IPS DF 6.9 (cell line): ENCODE data around the gene PHF24.
"Not testable (repeated sequence)": the region's sequence is repeated elsewhere in the genome, so short reads cannot be mapped to it uniquely, and the experiment has no call there.

Source experiments
- DNase-seq: peaks from one replicate; pipeline ENCODE4 v3.0.0-alpha.2; 2013; ENCODE audit warnings: low read depth, low spot score
- H3K27ac ChIP-seq: one replicate; pipeline ENCODE4 v1.5.1; 2013; ENCODE audit warnings: low read length, control low read depth
- H3K27me3 ChIP-seq: 2 replicates; pipeline ENCODE4 v1.6.1; 2013; ENCODE audit warnings: mild to moderate bottlenecking, low read length; ENCODE audit not compliant: control insufficient read depth, insufficient read depth
- H3K36me3 ChIP-seq: 2 replicates; pipeline ENCODE4 v1.6.1; 2013; ENCODE audit warnings: low read length; ENCODE audit not compliant: control insufficient read depth, insufficient read depth
- H3K4me1 ChIP-seq: 2 replicates; pipeline ENCODE4 v1.6.1; 2013; ENCODE audit warnings: low read length; ENCODE audit not compliant: control insufficient read depth, insufficient read depth
- H3K4me3 ChIP-seq: 2 replicates; pipeline ENCODE4 v1.5.1; 2013; ENCODE audit warnings: mild to moderate bottlenecking, low read length
- H3K9me3 ChIP-seq: 2 replicates; pipeline ENCODE4 v1.6.1; 2013; ENCODE audit warnings: low read length, inconsistent platforms; ENCODE audit not compliant: control insufficient read depth, insufficient read depth
- WGBS: extraction: QIAGEN DNeasy Blood & Tissue Kit; methylation state at CpG from one replicate; pipeline ENCODE4 v1.1.7; 2013; ENCODE audit warnings: mixed read lengths, missing lambda C conversion rate; ENCODE audit not compliant: insufficient read length, insufficient coverage; 5-methylcytosine and 5-hydroxymethylcytosine counted together

Gene PHF24

DNA sequence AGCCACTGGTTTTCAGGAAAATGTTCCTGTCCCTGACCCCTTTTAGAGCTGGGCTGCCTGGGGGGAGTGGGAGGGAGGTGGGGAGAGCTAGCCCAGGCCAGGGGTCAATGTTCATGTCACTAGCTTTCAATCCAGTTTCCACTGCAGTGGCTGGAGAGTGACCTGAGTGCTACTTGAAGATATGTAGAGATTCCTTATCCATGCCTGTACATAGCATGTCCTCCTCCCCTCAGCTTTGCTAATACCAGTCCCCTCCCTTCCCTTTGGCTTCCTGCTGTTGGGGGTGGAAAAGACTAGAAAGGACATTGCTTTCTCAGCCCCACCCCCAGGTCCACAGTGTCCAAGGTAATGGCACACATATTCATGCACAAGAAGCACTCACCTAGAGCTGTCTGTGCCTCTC is 39.3 kb downstream of the PHF24 start:
- peaks cover 16% of the 10 kb centered on the region for H3K36me3 ChIP-seq
- H3K27me3 ChIP-seq, result no peaks in the 10 kb centered on the region
- no peak for DNase-seq
- H3K4me3 ChIP-seq, result no peak overlapping the region
- no peak overlapping the region for H3K27ac ChIP-seq
- H3K4me1 ChIP-seq, result peaks cover 7% of the 10 kb centered on the region
- H3K9me3 ChIP-seq, result no peaks in the 10 kb centered on the region

DNA sequence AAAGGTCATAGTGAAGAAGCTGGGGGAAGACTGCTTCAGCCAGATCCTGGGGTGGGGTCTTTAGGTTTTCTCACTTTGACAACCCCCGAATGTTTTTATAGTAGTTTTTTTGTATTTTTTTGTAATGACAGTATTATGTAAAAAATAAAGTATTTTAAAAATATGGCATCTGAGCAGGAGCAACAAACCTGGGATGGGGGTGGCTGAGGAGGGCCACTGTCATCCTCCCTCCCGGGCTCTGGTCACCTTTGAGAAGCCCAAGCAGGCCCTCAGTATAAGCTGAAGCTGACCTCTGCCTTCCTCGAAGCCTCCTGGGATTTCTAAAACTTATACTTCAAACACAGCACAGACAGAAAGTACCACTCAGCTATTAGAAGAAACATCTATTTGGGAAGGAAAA is 40.2 kb downstream of the PHF24 start:
- Histone ChIP-seq H3K4me3 (no peak overlapping the region), H3K36me3 (peaks cover 16% of the 10 kb centered on the region), H3K27ac (no peak overlapping the region), H3K27me3 (no peaks in the 10 kb centered on the region), H3K9me3 (no peaks in the 10 kb centered on the region), H3K4me1 (peaks cover 4% of the 10 kb centered on the region; the same call in 1 of the 2 replicates)
- WGBS, result no CpG with 5 or more reads among the region's 3 CpGs
- no peak for DNase-seq

DNA sequence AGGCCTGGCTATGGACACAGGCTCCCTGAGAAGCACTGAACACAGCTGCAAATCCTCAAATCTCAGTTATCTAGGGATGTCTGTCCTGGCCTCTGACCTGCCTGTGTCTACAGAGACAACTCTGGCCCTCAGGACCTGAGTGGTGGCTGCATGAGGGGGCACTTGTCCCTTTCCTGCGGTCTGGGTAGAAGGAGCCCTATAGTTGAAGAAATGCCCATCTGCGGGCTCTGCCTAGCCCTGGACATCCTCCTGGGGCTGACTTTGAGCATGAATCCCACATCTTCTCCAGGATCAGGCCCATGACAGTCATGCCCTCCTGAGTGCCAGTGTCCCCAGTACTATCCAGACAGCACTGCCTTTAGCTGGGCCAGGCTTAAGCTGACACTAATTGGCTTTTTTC is 41.5 kb downstream of the PHF24 start:
- WGBS, result no CpG with 5 or more reads among the region's 2 CpGs
- Histone ChIP-seq H3K27ac (no peak overlapping the region), H3K4me1 (0 out of 2 replicates have a peak, but pooled peaks cover under 1% of the 10 kb centered on the region), H3K27me3 (no peaks in the 10 kb centered on the region), H3K9me3 (no peaks in the 10 kb centered on the region), H3K36me3 (peaks cover 16% of the 10 kb centered on the region), H3K4me3 (no peak overlapping the region)
- DNase-seq, result no peak

DNA sequence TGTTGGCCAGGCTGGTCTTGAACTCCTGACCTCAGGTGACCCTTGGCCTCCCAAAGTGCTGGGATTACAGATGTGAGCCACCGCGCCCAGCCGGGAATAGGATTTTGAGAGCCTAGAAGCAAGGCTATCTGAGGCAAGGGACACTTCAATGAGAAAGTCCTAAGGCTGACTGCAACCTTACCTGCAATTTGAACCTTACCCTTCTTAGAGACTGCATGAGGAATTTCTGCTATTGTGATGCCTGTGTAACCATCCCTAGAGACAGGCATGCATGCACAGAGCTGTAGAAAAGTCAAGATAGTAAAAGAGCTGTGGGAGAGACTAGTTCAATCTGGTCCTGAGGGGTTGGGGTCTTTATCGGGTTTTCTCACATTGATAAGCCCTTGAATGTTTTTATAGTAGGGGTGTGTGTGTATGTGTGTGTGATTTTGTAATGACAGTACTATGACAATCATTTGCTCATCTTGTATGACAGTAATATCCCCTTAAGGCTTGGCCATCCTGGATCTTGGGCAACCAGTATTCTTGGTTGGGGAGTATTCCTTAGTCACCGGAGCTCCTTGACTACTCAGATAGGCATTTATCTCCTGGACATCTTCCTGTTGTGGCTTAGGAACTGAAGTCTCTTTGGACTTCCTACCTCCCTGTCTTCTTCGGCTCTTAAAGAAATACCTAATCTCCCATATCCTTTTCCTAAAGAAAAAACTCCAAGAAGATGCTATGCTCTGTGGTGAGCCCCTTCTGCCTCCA is 42.6 kb downstream of the PHF24 start:
- peaks cover 16% of the 10 kb centered on the region for H3K36me3 ChIP-seq
- no peak overlapping the region for H3K4me3 ChIP-seq
- H3K4me1 ChIP-seq, result no peaks in the 10 kb centered on the region
- H3K27me3 ChIP-seq, result no peaks in the 10 kb centered on the region
- H3K9me3 ChIP-seq, result no peaks in the 10 kb centered on the region
- no CpG with 5 or more reads among the region's 6 CpGs for whole genome bisulfite sequencing
- H3K27ac ChIP-seq, result no peak overlapping the region
- no peak for DNase-seq

DNA sequence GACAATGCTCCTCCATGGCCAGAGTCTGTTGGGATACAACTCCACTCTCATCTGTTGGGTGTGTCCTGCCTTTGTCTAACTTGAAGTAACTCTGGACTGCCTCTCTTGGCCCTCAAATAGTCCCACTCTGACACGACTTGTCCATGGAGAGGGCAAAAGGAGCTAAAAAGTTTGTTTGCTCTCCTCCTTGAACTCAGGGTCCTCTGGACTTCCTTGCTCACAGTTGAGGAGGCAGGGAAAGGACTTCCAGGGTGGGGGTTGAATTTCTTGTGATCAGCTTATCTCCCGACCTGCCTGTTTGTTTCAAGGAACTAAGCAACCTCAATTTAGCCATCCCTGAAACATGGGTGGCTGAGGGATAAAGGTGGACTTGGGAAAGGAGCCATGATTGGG is 43.2 kb downstream of the PHF24 start:
- peaks cover 16% of the 10 kb centered on the region for H3K36me3 ChIP-seq
- H3K27me3 ChIP-seq, result no peaks in the 10 kb centered on the region
- no peak overlapping the region for H3K4me3 ChIP-seq
- no peaks in the 10 kb centered on the region for H3K9me3 ChIP-seq
- H3K27ac ChIP-seq, result no peak overlapping the region
- no CpG with 5 or more reads among the region's 2 CpGs for WGBS
- DNase-seq, result no peak
- H3K4me1 ChIP-seq, result no peaks in the 10 kb centered on the region

DNA sequence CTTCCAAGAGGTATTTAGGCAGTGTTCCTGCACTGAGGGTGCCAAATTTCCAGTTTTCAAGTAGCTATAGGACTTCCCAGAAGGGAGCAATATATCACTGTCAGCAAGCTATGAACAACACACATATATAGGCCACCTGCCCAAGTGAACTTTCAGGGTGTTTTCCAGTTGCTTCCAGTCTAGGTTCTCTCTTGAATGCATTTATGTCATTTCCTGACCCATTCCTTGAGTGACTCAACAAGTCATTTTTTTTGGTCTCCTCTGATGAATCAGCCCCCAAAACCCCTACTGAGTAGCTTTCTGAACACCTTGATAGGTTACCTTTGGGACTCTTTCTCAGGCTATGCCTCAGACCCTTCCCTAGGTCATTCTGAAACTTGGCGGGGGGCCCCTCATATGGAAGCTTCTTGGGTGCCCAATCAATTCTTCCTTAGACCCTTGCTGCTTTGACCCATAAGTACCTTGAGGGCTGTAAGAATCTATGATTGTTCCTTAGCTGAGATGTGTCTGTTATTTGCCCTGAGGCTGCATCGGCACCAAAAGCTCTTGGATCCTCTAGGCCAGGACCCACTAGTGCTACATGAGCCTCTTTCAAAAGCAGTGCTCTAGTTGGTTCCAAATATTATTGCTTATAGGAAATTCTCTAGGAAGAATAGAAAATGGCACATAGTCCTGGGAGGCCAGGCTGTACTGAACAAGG is 43.9 kb downstream of the PHF24 start:
- H3K4me1 ChIP-seq, result no peaks in the 10 kb centered on the region
- H3K27me3 ChIP-seq, result no peaks in the 10 kb centered on the region
- no peaks in the 10 kb centered on the region for H3K9me3 ChIP-seq
- H3K36me3 ChIP-seq, result peaks cover 10% of the 10 kb centered on the region
- DNase-seq, result no peak
- no CpG with 5 or more reads among the region's 2 CpGs for WGBS
- H3K27ac ChIP-seq, result no peak overlapping the region
- H3K4me3 ChIP-seq, result no peak overlapping the region

DNA sequence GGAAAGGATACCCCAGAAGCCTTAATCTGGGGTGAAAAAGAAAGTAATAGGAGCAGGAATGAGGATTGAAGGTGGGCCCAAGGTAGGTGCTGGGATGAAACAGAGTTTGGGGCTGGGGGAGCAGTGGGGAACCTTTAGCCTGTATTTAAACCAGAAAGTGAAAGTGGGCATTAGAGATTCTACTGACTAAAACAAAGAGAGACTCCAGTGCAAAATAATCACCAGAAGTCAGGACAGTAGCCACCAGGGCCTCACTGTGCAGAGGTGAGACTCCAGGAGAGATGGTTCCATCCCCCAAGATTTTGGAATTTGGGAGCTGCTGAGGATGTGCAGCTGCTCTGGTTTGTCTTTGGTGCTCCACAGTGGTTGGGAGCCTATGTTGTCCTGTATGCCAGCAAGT is 44.5 kb downstream of the PHF24 start:
- Histone ChIP-seq H3K4me3 (no peak overlapping the region), H3K9me3 (no peaks in the 10 kb centered on the region), H3K27ac (no peak overlapping the region), H3K36me3 (peaks cover 3% of the 10 kb centered on the region), H3K4me1 (no peaks in the 10 kb centered on the region), H3K27me3 (no peaks in the 10 kb centered on the region)
- DNase-seq, result no peak

DNA sequence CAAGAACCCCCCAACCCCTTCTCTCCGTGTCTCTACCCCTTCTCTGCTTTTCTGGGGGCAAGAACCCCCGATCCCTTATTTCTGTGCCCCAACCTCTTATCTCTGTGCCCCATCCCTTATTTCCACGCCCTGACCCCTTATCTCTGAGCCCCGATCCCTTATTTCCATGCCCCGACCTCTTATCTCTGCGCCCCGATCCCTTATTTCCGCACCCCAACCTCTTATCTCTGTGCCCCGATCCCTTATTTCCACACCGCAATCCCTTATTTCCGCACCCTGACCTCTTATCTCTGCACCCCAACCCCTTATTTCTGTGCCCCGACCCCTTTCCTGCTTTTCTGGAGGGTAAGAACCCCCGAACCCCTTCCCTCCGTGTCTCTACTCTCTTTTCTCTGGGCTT is 46.2 kb downstream of the PHF24 start:
- H3K27ac ChIP-seq, H3K36me3 ChIP-seq, H3K9me3 ChIP-seq, H3K27me3 ChIP-seq, H3K4me1 ChIP-seq, DNase-seq, H3K4me3 ChIP-seq: not testable (repeated sequence)
- no CpG with 5 or more reads among the region's 14 CpGs for WGBS

DNA sequence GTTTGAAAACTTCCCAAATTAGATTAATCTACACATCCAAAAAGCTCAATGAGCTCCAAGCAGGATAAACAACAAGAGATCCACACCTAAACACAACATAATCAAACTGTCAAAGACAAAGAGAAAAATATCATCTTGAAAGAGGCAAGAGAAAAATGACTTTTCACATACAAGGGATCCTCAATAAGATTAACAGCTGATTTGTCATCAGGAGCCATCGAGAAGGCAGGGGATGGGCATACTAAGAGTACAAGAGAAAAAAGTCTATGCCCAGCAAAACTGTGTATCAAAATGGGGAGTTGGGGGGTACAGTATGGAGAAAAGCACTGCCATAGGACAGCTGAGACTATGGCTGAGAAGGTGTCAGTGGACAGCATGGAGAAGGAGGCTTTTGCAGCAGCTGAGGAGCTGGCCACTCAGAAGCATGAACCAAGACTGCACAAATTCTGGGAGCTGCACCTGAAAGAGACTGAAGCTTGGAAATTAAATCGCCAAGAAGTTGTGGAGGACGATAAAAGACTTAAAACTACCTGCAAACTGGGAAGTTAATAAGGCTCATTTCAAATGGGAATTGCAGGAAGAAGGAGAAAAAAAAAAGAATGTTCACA is 52.4 kb downstream of the PHF24 start:
- 0 out of 2 replicates have a peak, but pooled peaks cover 1% of the 10 kb centered on the region for H3K9me3 ChIP-seq
- H3K4me1 ChIP-seq, result no peaks in the 10 kb centered on the region
- no peak overlapping the region for H3K4me3 ChIP-seq
- H3K27ac ChIP-seq, result no peak overlapping the region
- H3K27me3 ChIP-seq, result no peaks in the 10 kb centered on the region
- WGBS, result no CpG with 5 or more reads among the region's 3 CpGs
- no peaks in the 10 kb centered on the region for H3K36me3 ChIP-seq
- no peak for DNase-seq

DNA sequence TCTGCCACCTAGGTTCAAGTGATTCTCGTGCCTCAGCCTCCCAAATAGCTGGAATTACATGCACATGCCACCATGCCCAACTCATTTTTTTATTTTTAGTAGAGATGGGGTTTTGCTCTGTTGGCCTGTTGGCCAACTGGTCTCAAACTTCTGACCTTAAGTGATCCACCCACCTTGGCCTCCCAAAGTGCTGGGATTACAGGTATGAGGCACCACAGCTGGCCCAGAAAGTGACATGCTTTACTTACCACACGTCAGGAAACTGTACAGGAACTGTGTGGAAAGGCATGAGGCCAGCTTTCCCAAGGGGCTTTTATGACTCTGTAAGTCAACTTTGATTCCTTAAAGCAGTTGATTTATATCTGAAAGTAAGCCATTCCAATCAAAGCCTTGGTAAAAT is 56.4 kb downstream of the PHF24 start:
- Histone ChIP-seq H3K4me1 (no peaks in the 10 kb centered on the region), H3K9me3 (peaks cover 1% of the 10 kb centered on the region; the same call in 1 of the 2 replicates), H3K4me3 (no peak overlapping the region), H3K27ac (no peak overlapping the region), H3K27me3 (no peaks in the 10 kb centered on the region), H3K36me3 (no peaks in the 10 kb centered on the region)
- no CpG with 5 or more reads among the region's 2 CpGs for WGBS
- DNase-seq, result no peak
